GM23248 (cell line): Measurements from ENCODE around the gene KBTBD13.

ENCODE experiments used
- EZH2 ChIP-seq: fragments of 200-600 bp; sonication (generic); IDR thresholded peaks from 2 replicates; pipeline ENCODE4 v1.6.1; 2018; ENCODE audit warnings: antibody characterized with exemption, mild to moderate bottlenecking; ENCODE audit not compliant: insufficient read depth, poor library complexity, severe bottlenecking
- EZH2phosphoT487 ChIP-seq: fragments of 200-600 bp; sonication (generic); IDR thresholded peaks from 2 replicates; pipeline ENCODE4 v1.6.1; 2018; ENCODE audit warnings: antibody characterized with exemption, moderate library complexity, mild to moderate bottlenecking, low read depth; ENCODE audit not compliant: insufficient read depth

- TF ChIP-seq EZH2: no peak
- no peak for TF ChIP-seq EZH2phosphoT487
Measured at GRCh38 chr15:65115086-65115485, 38.5 kb downstream of the KBTBD13 start, which contains the start of gene UBAP1L.
